Activated naive CD4-positive, alpha-beta T cell treated with anti-CD3 and anti-CD28 coated beads, Interleukin-2, amount 50 U/mL, for 72 hours (primary cell): ENCODE measurements around the gene TRAIP. TPM values are rescaled to one million over a fixed set of nuclear protein-coding genes. Genes with fewer than 3 reads are reported as not detected.
"Not testable (repeated sequence)": the region's sequence is repeated elsewhere in the genome, so short reads cannot be mapped to it uniquely, and the experiment has no call there.

Experiments
- ATAC-seq, 2 donors: fragments of 150-1000 bp; cut with Tn5 transposase; 2 replicates each; pipeline ENCODE4 v1.10.0; 2021; ENCODE audit warnings: mild to moderate bottlenecking in 2 of 2, moderate library complexity in 2 of 2
- DNase-seq, 2 donors: peaks; one replicate each; pipeline ENCODE4 v3.0.0; 2021 to 2022; ENCODE audit warnings: low spot score in 2 of 2
- H3K27ac Mint-ChIP-seq, 2 donors: one replicate each; pipeline ENCODE4 v1.8.0; 2022; ENCODE audit warnings: mild to moderate bottlenecking in 2 of 2, mixed read lengths in 2 of 2
- H3K36me3 Mint-ChIP-seq, 2 donors: one replicate each; pipeline ENCODE4 v1.8.0; 2022; ENCODE audit warnings: mixed read lengths in 2 of 2
- H3K9me3 Mint-ChIP-seq, 2 donors: one replicate each; pipeline ENCODE4 v1.8.0; 2022; ENCODE audit warnings: mixed read lengths in 2 of 2
- total RNA-seq, 2 donors: library from RNA; stranded (reverse); gene quantifications; one replicate each; pipeline ENCODE4 v1.2.3, GENCODE V29; 2022

The TRAIP gene
- total RNA-seq: 10 to 100 TPM; 30.0 TPM

- Mint-ChIP-seq H3K27ac (peak within 1 kb of the TSS; percentile 94 to 96), H3K36me3 (peaks cover 0 to 9% of the 10 kb centered on the region in 2 donors), H3K9me3 (no peaks in the 10 kb centered on the region)
- ATAC-seq (peak; percentile 99), DNase-seq (peak; percentile 94 to 97)
These were observed at the start of gene TRAIP for GRCh38 chr3:49856181-49857005. Gene TRAIP, minus strand, starts transcription at chr3:49856564. Its CDS starts 111 bp downstream, at chr3:49856453.

GRCh38 chr3:49904448-49904847 lies 48.1 kb upstream of the TRAIP start:
- H3K9me3 Mint-ChIP-seq, ATAC-seq, H3K36me3 Mint-ChIP-seq, DNase-seq: not testable (repeated sequence)
- H3K27ac Mint-ChIP-seq: peak overlapping the region in 1 of 2 donors; percentile 86

- Mint-ChIP-seq H3K36me3 (peaks cover 0 to 4% of the 10 kb centered on the region in 2 donors), H3K27ac (peak within 1 kb of the TSS; percentile 86 to 95), H3K9me3 (no peaks in the 10 kb centered on the region)
- ATAC-seq (peak; percentile 98), DNase-seq (peak; percentile 85 to 95)
These were observed 47.4 kb upstream of the TRAIP start, which contains the start of gene MST1R for GRCh38 chr3:49903451-49904424. Gene MST1R, minus strand, starts transcription at chr3:49903873. Its CDS starts 264 bp downstream, at chr3:49903609.

- Mint-ChIP-seq H3K27ac (no peak overlapping the region), H3K9me3 (no peaks in the 10 kb centered on the region), H3K36me3 (peaks cover 0 to 4% of the 10 kb centered on the region in 2 donors)
- DNase-seq: no peak
- ATAC-seq: no peak
These were observed 46.4 kb upstream of the TRAIP start for GRCh38 chr3:49902511-49903345.

GRCh38 chr3:49901366-49902339 lies 45.3 kb upstream of the TRAIP start:
- no peak overlapping the region for H3K27ac Mint-ChIP-seq
- DNase-seq (no peak), ATAC-seq (no peak)
- H3K36me3 Mint-ChIP-seq: peaks cover 0 to 4% of the 10 kb centered on the region in 2 donors
- H3K9me3 Mint-ChIP-seq: no peaks in the 10 kb centered on the region

- DNase-seq (no peak), ATAC-seq (no peak)
- Mint-ChIP-seq H3K9me3 (no peaks in the 10 kb centered on the region), H3K27ac (no peak overlapping the region), H3K36me3 (peaks cover 0 to 4% of the 10 kb centered on the region in 2 donors)
These were observed 44.3 kb upstream of the TRAIP start for GRCh38 chr3:49900491-49901153.

- no peak overlapping the region for H3K27ac Mint-ChIP-seq
- no peak for ATAC-seq
- peaks cover 0 to 4% of the 10 kb centered on the region in 2 donors for H3K36me3 Mint-ChIP-seq
- H3K9me3 Mint-ChIP-seq: no peaks in the 10 kb centered on the region
- no peak for DNase-seq
These were observed 43.5 kb upstream of the TRAIP start for GRCh38 chr3:49899815-49900214.

GRCh38 chr3:49898991-49899390 lies 42.6 kb upstream of the TRAIP start:
- DNase-seq: no peak
- Mint-ChIP-seq H3K27ac (no peak overlapping the region), H3K36me3 (peaks cover 0 to 2% of the 10 kb centered on the region in 2 donors), H3K9me3 (no peaks in the 10 kb centered on the region)
- no peak for ATAC-seq

- Mint-ChIP-seq H3K9me3 (no peaks in the 10 kb centered on the region), H3K27ac (no peak overlapping the region), H3K36me3 (no peaks in the 10 kb centered on the region)
- ATAC-seq: no peak
- DNase-seq: no peak
These were observed 40.0 kb upstream of the TRAIP start for GRCh38 chr3:49896345-49896744.

GRCh38 chr3:49895791-49896190 lies 39.4 kb upstream of the TRAIP start:
- H3K36me3 Mint-ChIP-seq: no peaks in the 10 kb centered on the region
- DNase-seq (no peak), ATAC-seq (no peak)
- no peaks in the 10 kb centered on the region for H3K9me3 Mint-ChIP-seq
- no peak overlapping the region for H3K27ac Mint-ChIP-seq

GRCh38 chr3:49889296-49889695 lies 32.9 kb upstream of the TRAIP start:
- H3K9me3 Mint-ChIP-seq: no peaks in the 10 kb centered on the region
- H3K36me3 Mint-ChIP-seq: no peaks in the 10 kb centered on the region
- ATAC-seq (no peak), DNase-seq (no peak)
- H3K27ac Mint-ChIP-seq: peak overlapping the region in 1 of 2 donors; percentile 7

GRCh38 chr3:49886922-49887265 lies 30.5 kb upstream of the TRAIP start:
- Mint-ChIP-seq H3K9me3 (no peaks in the 10 kb centered on the region), H3K27ac (no peak overlapping the region), H3K36me3 (no peaks in the 10 kb centered on the region)
- no peak for ATAC-seq
- no peak for DNase-seq

GRCh38 chr3:49883998-49884397 lies 27.6 kb upstream of the TRAIP start:
- Mint-ChIP-seq H3K9me3 (no peaks in the 10 kb centered on the region), H3K27ac (no peak overlapping the region), H3K36me3 (no peaks in the 10 kb centered on the region)
- ATAC-seq (no peak), DNase-seq (no peak)

GRCh38 chr3:49882166-49882565 lies 25.8 kb upstream of the TRAIP start:
- Mint-ChIP-seq H3K9me3 (no peaks in the 10 kb centered on the region), H3K27ac (no peak overlapping the region), H3K36me3 (no peaks in the 10 kb centered on the region)
- no peak for DNase-seq
- no peak for ATAC-seq
